Measurements from ENCODE around the gene SUFU.

SUFU gene

DNA sequence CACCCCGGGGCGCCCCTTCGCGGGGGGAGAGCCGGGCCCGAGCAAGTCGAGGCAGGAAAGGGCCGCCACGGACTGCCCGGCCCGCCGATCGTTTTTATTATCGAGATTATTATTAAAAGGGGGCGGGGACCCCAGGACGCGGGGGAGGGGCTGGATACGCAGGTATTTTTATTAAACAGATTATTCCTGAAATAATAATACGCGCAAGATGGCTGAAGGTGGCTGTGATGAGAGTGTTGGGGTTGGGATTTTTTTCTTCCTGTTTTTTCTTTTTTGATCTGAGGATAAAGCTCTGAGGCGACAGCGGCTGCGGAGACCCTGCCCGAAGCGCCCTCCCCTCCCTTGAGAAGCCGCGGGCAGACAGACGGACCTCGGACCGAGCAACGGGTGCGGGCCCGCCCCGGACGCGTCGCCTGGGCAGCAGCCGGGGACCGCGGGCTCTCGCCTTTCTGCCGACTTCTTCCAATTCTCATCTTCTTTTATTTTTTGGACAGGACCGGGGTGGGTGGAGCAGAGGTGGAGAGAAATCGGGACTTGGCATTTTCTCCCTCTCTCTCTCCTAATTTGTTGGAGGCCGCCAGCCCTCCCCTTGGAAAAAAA is 139.1 kb downstream of the SUFU start:
- DNase-seq: no peak

DNA sequence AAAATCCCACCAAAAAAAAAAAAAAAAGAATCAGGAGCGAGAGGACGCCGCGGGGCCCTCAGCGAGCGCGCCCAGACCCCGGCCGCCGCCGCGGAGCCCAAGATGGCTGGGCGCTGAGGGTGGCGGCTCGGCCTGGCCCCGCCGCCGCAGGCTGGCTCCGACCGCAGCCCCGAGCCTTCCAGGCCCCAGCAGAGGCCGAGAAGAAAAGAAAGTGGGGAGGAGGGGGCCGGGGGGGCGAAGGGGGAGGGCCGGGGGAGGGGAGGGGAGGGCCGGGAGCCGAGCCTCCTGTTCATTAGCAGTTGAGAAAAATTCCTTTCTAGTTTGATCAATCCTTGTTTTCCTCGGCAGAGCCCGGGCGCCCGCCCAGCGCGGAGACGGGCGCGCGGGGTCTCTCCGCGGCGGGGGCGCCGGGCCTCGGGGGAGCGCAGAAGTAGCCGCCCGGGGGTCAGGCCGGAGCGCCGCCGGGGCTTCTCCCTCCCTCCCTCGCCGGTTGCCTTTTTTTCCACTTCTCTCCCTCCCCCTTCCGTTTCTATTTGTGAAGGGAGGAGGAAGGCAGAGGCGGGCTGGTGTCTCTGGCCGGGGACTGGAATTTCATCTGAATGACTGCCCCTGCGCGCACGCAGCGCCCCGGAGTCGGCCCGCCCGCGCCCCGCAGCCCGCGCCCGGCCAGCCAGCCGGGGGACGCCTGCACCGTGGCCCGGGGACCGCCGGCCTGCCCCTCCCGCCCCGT is 139.7 kb downstream of the SUFU start:
- DNase-seq: no peak

DNA sequence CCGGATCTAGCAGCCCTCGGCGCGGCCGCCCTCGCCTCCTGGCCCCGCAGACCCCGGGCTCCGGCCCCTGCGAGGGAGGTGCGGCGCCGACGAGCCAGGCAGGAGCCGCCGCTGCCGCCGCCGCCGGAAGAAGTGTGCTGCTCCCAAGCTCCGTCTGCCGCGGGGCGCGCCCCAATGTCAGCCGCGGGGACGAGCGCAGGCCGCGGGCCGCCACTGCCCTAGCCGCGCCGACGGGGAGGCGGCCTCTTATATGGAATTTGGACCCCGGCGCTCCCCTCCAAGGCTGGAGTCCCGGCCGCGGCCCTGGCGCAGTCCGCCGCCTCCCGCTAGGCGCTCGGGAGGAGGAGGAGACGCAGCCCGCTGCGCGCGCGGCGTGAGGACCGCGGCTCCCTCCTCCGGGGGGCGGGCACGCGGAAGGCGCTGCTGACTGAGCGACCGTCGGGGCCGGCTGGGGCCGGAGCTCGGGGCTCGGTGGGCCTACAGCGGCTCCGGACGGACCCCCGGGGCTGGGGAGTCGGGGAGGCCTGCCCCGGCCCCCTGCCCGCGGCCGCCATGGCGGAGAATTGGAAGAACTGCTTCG is 140.4 kb downstream of the SUFU start, which contains the start of gene TRIM8:
TRIM8 (plus strand) TSS at position 414 of the 580 bp plus-strand sequence; CDS start at position 553, 139 bp downstream.
- DNase-seq: no peak

DNA sequence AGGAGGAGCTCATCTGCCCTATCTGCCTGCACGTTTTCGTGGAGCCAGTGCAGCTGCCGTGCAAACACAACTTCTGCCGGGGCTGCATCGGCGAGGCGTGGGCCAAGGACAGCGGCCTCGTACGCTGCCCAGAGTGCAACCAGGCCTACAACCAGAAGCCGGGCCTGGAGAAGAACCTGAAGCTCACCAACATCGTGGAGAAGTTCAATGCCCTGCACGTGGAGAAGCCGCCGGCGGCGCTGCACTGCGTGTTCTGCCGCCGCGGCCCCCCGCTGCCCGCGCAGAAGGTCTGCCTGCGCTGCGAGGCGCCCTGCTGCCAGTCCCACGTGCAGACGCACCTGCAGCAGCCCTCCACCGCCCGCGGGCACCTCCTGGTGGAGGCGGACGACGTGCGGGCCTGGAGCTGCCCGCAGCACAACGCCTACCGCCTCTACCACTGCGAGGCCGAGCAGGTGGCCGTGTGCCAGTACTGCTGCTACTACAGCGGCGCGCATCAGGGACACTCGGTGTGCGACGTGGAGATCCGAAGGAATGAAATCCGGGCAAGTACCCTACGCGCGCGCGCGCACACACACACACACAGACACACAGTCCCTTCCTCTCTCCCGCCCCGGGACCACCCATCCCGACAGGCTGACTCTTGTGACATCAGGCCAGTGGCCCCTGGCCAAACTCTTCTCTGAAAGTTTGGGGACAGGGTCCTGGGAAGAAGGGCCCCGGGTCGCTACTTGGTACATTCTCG is 141.0 kb downstream of the SUFU start:
- DNase-seq: peak; percentile 35

DNA sequence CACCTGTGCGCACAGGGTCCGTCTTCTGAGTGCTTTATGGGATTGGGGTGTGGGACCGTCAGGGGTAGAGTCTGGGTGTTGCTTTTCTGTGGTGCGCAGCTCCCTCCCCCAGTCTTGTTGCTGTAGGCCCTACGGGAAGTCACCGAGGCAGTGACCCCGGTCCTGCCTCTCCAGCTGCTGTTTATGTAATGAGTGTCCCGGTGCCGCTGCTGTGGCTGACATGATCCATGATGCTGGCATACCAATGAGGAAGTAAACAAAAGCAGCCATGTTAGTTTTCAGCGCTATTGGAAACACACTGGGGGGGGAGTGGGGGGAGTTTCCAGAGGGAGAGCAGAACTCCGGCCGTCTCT is 141.6 kb downstream of the SUFU start:
- no peak for DNase-seq

DNA sequence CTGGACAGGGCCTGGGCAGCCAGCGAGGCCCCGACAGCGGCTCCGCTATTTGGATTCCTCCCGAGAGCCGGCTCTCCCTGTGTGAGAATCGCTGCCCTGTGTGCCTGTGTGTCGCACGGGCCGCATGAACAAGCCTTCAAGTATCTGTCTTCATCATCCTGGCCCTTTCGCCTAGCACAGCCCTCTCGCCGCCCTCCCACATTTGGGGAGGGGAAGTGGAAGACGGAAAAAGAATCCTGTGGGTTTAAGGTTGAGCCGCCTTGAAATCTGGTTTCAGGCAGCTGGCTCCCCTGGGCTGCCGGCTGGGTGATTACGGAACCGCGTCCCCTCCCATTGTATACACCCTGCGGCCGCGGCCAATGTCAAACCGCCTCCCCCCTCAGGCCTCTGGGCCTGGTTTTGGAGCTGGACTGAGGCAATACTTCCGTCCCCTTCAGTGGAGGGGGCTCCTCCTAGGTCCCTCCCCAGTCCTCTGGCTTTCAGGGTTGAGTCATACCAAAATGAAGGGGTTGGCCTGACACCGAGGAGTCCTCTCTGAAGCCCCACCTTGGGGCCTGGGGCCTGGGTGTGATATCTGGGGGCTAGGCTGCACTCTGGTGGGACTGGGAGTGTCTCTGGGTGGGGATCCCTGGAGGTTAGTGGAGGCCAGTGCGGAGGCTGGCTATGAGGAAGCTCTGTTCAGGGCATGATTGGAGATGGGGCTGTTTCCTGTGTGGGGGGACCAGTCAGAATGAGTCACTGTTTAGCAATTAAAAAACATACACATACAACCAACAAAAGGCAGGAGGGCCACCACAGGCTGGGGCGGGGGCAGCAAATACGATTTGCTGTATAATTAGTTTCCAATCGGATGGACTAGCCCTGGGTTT is 142.2 kb downstream of the SUFU start:
- peak; percentile 18 for DNase-seq

DNA sequence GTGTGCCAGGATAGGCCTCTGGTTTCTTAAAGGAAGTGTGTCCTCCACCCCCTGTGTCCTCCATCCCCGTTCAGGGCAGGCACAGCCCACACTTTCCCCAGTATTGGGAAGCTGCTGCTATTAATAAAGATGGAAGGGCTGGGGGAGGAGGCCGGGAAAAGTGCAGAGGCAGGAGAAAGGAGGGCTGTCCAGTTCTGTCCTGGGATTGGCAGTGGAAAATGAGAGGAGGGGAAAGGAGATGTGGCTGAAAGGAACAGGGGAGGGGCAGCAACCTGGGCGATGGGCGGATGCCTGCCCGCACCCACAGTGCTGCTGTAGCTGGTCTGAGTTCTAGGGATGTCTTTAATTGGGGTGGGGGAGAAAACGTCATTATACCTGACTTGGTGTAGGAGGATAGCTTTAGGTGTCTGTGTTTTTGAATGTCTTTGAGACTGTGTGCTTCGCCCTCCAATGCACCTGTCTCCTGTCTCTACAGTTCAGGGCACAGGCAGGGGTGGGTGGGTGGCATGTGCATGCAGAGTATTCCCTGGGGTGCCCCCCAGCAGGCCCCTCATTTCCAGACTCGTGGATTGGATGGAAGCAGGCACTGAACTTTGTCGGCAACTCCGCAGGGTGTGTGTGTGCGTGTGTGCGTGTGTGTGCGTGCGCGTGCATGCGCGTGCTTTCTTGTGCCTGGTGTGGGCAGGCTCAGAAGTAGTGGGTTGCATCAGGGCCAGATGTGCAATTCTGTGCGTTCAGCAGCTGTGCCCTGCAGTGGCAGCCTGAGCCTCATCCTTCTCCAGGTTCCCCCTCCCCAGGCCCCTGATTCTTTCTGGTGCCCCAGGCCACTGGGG is 143.1 kb downstream of the SUFU start:
- no peak for DNase-seq

DNA sequence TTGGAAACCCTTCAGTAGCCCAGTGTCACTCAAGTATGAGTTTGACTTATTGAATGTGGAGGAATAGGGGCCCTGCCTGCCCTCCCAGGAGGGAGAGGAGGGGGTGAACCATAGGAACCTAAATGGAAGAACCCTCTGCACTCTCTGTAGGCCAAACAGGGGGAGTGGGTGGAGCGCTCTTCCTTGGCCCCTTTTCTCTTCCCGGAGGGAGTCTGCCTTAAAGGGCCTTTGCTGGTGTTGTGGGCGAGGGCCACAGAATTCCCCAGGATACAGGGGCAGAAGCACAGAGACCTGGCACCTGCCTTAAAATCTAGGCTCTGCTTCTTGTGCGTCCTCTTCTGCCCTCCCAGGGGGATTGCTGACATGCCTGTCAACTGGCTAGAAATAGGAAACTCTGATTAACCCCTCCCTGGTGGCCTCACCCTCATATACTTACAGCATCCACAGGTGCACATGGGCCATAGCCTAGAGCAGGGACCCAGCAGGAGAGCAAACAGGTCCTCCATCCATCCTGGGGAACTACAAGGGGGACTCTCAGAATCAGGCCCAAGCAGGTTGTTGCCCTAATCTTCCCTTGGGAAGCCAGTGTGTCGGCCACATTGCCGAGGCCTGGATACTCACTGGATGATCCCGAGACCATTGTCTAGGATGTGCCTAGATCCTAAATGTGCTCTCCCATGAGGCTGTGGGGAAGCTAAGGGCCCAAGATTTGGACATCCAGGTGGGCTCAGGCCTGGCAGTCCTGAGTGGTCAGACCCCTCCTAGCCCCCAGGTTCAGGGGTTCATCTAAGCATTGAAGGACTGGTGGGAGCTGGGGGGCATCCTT is 143.9 kb downstream of the SUFU start:
- DNase-seq: no peak

DNA sequence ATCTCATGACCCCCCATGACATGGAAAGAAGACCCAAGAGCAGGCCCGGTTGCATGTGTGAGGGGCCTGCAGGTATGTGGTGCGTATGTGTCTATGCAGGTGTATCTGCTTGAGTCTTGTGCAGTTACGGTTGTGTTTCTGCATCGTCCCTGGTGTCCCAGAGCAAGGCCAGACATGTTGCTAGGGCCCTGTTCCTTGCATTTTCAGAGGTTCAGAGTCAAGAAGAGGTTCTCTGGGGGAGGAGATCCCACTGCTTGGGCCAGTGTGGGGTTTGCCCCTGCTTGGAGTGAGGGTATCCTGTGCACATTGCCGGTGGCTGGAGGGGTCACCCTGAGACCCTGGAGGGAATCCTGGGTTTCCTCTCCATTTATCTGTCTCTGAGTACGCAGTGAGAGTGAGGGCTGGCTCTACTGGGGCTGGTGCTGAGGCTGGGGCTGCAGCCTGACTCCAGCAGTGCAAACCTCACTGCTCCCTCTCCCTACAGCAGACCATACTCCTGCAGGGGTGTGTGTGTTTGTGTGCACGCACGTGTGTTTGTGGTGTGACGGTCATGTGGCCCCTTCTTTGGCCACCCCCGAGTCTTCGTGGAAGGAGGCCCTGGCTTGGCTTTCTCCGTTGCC is 144.6 kb downstream of the SUFU start:
- DNase-seq: no peak

DNA sequence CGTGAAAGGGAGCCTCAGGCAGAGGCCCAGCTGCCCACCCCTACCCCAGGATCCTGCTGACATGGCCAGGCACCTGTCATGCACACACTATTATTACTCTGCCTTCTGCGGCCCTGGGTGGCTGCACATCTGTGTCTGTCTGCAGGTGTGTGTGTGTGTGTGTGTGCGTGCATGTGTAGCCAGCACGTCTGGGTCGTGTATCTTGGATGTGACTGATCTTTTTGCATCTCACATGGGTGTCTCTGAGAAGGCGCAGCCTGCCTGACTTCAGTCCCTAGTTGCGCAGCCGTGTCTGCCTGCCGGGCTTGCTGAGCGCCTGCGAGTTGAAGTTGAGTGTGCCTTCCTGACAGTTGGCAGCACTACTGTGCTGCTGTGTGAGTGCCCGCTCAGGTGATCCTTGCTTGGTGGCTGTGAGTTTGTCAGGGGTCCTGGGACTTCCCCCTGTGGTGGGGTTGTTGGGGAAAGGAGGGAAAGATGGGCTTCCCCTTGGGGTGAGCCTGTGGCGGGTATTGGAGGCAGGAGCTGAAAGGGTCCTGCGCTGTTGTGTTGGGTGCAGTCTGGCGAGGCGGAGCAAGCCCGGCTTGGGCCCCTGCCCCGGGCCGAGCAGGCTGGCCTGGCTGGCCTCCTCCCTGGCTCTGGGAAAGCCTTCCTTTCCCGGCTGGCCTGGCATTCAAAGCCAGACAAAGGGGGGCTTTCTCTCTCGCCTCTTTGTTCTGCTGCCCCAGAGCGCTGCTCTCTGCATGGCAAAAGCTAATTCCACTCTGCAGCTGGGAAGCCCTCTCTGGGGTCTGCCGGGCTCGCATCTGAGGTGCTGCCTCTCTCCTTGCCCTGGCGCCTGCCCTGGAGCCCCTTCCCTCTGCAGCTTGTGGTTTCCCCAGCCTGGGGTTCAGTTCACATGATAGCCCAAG is 145.4 kb downstream of the SUFU start:
- no peak for DNase-seq

DNA sequence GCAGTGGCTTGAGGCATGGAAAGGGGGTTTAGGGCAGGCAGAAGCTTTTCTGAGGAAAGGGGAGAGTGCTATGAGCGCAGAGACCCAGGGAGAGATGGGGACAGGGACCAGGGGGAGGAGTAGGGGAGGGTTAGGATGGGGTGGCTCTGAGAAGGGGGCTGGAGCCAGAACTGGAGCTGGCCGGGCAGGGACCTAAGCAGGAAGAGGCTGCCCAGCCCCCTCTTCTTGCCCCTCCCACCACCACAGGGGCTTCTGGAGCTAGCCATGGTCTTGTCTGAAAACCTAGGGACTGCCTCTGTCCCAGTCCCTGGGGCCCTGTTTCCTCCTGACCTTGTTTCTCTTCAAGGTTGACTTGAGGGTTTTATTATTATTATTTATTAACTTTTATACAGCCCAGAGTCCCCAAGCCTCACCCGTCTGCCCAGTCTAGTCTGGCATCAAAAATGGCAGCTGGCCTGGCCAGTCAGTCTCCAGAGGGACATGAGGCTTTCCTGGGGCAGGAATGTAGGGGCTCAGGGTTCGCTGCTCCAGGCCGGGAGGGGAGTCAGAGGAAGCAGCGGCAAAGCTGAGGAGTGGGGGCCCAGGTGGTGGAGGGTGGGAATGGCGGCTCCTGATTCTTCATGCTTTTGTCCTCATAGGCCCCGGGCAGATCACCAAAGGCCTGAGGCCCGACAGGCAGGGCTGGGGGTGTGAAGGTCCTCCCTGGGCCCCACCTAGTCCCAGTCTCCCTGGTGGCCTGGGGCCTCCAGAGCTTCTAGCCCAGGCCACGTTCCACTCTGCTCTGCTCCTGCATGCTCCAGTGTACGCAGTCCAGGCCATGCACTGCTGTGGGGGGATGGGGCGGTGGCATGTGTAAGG is 146.3 kb downstream of the SUFU start:
- no peak for DNase-seq

DNA sequence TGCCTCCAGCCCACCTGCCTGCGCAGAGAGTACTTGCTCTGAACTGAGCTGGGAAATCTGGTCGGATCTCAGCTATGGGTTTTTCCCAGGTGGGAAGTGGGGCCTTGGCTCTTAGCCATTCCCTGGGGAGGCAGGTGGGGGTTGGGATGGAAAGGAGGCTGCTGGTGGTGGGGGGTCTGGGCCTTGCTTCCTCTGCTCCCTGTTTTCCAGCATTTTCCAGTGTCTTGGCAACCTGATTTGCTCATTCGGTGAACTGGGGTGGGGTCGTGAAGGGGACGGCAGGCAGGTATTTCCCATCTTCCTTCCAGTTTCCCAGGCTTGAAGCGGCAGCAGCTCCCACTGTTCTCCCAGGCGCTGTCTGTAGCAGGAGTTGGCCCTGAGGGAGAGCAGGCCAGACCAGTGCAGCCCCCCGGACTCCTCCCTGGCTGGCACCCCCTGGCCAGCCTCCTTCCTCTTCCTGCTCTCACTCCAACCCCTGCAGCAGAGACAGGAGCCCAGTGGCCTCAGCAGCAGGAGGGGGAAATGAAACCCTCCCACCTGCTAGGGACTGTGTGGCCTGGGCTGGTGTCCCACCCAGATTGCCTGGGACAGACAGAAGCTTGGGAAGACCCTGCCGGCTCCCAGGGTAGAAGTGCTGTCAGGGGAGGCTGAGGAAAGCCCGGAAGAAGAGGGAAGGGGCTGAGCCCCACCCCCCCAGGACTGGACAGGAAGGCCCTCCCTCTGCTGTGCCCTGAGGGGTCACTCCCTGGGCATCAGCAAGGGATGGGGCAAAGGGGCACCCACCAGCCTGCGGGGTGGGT is 147.1 kb downstream of the SUFU start:
- no peak for DNase-seq

DNA sequence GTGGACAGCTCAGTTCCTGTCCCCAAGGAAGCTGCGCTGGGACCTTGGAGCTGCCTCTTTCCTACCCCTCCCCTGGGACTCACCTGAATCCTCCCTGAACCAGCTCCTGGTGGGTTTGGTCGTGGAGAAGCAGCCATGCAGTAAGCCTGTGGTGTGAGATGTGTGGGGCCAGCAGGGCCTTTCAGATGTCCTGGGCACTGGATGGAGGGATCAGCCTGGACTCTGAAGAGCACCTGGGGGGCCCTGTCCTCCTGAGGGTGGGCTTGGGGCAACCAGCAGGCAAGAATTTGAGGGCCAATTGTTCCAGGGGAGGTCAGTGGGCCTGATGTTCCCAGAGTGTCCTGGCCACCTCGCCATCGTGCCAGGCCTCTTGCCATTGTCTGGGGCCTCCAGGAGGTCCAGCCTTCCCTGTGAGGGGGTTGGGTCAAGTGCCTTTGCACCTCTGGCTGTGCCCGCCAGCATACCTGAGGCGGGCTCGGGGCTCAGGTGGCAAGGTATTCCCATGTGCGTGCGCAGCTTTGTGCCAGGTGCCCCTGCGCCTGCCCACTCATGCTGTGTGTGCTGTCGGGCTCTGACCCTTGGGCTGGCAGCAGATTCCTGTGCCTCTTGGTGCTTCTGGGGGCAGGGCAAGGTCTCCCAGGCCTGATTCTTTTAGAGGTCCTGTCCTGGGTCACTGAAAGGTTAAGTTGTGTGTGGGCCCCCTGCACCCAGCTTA is 147.8 kb downstream of the SUFU start:
- no peak for DNase-seq

DNA sequence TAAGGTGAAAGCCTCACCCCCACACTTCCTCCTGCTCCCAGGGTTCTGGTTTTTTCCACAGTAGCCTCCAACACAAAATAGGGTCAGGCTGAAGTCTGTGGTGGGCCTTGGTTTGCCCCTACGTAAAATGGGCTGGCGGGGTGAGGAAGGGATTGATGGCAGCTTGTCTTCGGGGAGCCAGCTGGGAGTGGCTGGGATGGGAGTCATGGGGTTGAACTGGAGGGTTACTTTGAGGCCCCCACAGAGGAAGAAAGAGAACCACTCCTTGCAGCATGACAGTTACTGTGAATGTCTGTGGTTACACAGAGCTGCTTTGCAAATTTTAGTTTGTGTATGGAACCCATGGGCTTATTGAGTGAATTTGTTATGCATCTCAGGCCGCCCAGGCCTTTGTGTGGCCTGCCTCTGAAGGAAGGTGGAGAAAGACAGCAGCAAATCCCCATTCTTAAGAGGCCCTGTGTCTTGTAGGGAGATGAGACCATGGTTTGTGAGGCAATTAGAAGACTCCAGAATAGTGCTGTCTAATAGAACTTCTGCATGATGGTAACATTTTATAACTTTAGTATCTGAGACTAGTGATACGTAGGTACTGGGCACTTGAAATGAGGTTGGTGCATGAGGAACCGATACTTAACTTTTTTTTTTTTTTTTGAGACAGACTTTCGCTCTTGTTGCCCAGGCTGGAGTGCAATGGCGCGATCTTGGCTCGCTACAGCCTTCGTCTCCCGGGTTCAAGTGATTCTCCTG is 148.6 kb downstream of the SUFU start:
- DNase-seq: no peak

DNA sequence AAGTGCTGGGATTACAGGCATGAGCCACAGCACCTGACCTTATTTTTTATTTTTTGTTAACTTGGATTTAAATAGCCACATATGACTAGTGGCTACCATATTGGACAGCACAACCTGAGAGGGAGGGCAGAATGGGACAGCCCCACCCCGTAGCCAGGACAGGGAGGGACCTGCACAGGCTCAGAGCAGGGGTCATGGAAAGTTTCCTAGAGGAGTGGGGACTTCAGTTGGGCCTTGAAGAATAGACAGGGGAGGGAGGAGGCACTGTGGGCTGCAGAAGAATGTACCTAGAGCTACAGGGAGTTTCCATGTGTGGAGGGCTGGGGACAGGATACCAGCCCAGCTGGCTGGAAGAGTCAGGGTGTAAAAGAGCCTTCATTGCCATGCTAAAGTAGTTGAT is 149.3 kb downstream of the SUFU start:
- no peak for DNase-seq

DNA sequence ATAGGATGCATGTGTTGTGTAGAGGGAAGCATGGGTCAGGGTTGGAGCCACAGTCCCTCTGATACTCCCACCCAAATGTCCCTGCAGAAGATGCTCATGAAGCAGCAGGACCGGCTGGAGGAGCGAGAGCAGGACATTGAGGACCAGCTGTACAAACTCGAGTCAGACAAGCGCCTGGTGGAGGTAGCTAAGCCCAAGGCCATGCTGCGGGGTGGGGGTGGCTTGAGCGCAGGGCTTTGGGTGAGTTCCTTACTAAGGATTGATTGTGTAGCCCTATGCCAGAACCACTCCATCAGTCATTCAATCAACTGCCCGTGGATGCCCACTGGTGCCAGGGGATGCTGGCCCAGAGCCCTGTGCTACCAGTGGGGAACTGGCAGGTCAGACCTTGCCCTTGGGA is 150.8 kb downstream of the SUFU start:
- no peak for DNase-seq

Measured in NCI-H2107 (cell line).